B cell (primary cell): ENCODE measurements around the gene SSR2. TPM values are rescaled to one million over a fixed set of nuclear protein-coding genes. Genes with fewer than 3 reads are reported as not detected.
A peak's percentile ranks its signal among the peaks of the same experiment; 100 is the strongest.

ENCODE experiments used
- ATAC-seq: fragments of 200-7000 bp; cut with Tn5 transposase; one replicate; pipeline ENCODE4 v1.10.0; 2021; ENCODE audit warnings: low read depth, mild to moderate bottlenecking, moderate number of reproducible peaks, moderate library complexity
- CTCF ChIA-PET: fragments of 350-600 bp; sonication (Branson Sonifier 250); formaldehyde crosslinking; loops from one replicate; lab custom pipeline; 2021; ENCODE audit warnings: antibody characterized with exemption, inconsistent platforms; lab: Charles Lee
- POLR2A ChIA-PET: fragments of 350-600 bp; sonication (Branson Sonifier 250); formaldehyde crosslinking; loops from one replicate; lab custom pipeline; 2021; ENCODE audit warnings: antibody characterized with exemption; lab: Charles Lee
- DNase-seq: peaks from one replicate; pipeline ENCODE4 v3.0.0; 2013
- H2AFZ ChIP-seq: 2 replicates; pipeline ENCODE4 v1.6.1; 2012; ENCODE audit warnings: mild to moderate bottlenecking, low read depth, low read length; ENCODE audit not compliant: insufficient read depth, poor library complexity, severe bottlenecking
- H3K27ac ChIP-seq, 2 donors: 1 replicate in 1 of 2; 2 replicates in 1 of 2; pipeline ENCODE4 v1.5.1; 2012 to 2013; ENCODE audit warnings: low read length in 2 of 2, mild to moderate bottlenecking in 2 of 2, moderate library complexity in 1 of 2
- H3K27me3 ChIP-seq, 4 experiments: fragments of 200-600 bp in 1 of 4; sonication (generic) in 1 of 4; replicated peaks in 1 of 4; 1 replicate in 2 of 4; 2 replicates in 2 of 4; pipeline versions ENCODE4 v1.6.1 to v1.7.0; 2013 to 2016; ENCODE audit warnings: low read length in 3 of 4, mild to moderate bottlenecking in 2 of 4, mixed read lengths in 1 of 4, moderate library complexity in 1 of 4; ENCODE audit not compliant: insufficient read depth in 4 of 4, control insufficient read depth in 3 of 4; ENCODE audit errors: control extremely low read depth in 1 of 4
- H3K36me3 ChIP-seq, 2 experiments: replicated peaks in 1 of 2; 1 replicate in 1 of 2; 2 replicates in 1 of 2; pipeline versions ENCODE4 v1.6.1 to v1.7.1; 2013; ENCODE audit warnings: low read length in 1 of 2; ENCODE audit not compliant: insufficient read depth in 2 of 2, control insufficient read depth in 1 of 2; ENCODE audit errors: control extremely low read depth in 1 of 2, extremely low read depth in 1 of 2
- H3K4me1 ChIP-seq, 2 donors: fragments of 200-600 bp in 1 of 2; sonication (generic) in 1 of 2; 1 replicate in 1 of 2; 2 replicates in 1 of 2; pipeline versions ENCODE4 v1.5.1 to v1.6.1; 2013 to 2017; ENCODE audit warnings: low read length in 2 of 2; ENCODE audit not compliant: control insufficient read depth in 2 of 2, insufficient read depth in 2 of 2
- H3K4me2 ChIP-seq: replicated peaks from 2 replicates; pipeline ENCODE3; 2012; ENCODE audit warnings: mild to moderate bottlenecking, low read depth, low read length; ENCODE audit not compliant: poor library complexity, severe bottlenecking
- H3K4me3 ChIP-seq, 5 experiments: fragments of 200-600 bp in 1 of 5; sonication (generic) in 1 of 5; 1 replicate in 3 of 5; 2 replicates in 2 of 5; pipeline versions ENCODE4 v1.5.1 to v1.7.0; 2011 to 2016; ENCODE audit warnings: low read length in 4 of 5, mild to moderate bottlenecking in 4 of 5, low read depth in 2 of 5, control low read depth in 1 of 5, moderate library complexity in 1 of 5; ENCODE audit not compliant: insufficient read depth in 1 of 5; ENCODE audit errors: control extremely low read depth in 1 of 5, extremely low read depth in 1 of 5
- H3K79me2 ChIP-seq: fragments of 200-600 bp; sonication (generic); one replicate; pipeline ENCODE4 v1.6.0; 2016; ENCODE audit warnings: low read length; ENCODE audit not compliant: control insufficient read depth, insufficient read depth
- H3K9ac ChIP-seq: fragments of 200-600 bp; sonication (generic); 2 replicates; pipeline ENCODE4 v1.6.1; 2017; ENCODE audit warnings: mild to moderate bottlenecking, low read length, moderate library complexity
- H3K9me3 ChIP-seq, 3 donors: one replicate each; pipeline versions ENCODE4 v1.6.1 to v1.7.1; 2013; ENCODE audit warnings: low read length in 2 of 3; ENCODE audit not compliant: control insufficient read depth in 2 of 3, insufficient read depth in 1 of 3; ENCODE audit errors: control extremely low read depth in 1 of 3
- H4K20me1 ChIP-seq: 2 replicates; pipeline ENCODE4 v1.6.0; 2012; ENCODE audit warnings: mild to moderate bottlenecking, low read length; ENCODE audit not compliant: insufficient read depth, control insufficient read depth, poor library complexity, severe bottlenecking
- H3K27ac Mint-ChIP-seq: one replicate; pipeline ENCODE4 v1.8.0; 2021; ENCODE audit warnings: mixed read lengths
- H3K27me3 Mint-ChIP-seq: one replicate; pipeline ENCODE4 v1.8.0; 2021; ENCODE audit warnings: mixed read lengths
- H3K4me1 Mint-ChIP-seq: one replicate; pipeline ENCODE4 v1.8.0; 2021; ENCODE audit warnings: mixed read lengths
- H3K4me3 Mint-ChIP-seq: one replicate; pipeline ENCODE4 v1.8.0; 2021; ENCODE audit warnings: mixed read lengths
- H3K9me3 Mint-ChIP-seq: one replicate; pipeline ENCODE4 v1.8.0; 2022; ENCODE audit warnings: mixed read lengths; ENCODE audit not compliant: insufficient read depth
- EZH2 ChIP-seq: IDR thresholded peaks from 2 replicates; pipeline ENCODE4 v1.6.1; 2012; ENCODE audit warnings: borderline replicate concordance, low read depth, mild to moderate bottlenecking, moderate library complexity, low read length; ENCODE audit not compliant: insufficient read depth, poor library complexity, severe bottlenecking
- WGBS: methylation state at CpG from one replicate; pipeline ENCODE4 v1.1.5; 2013; ENCODE audit warnings: missing lambda C conversion rate; ENCODE audit not compliant: insufficient coverage; 5-methylcytosine and 5-hydroxymethylcytosine counted together
- intact Hi-C: fragments of 100-400 bp; cut with micrococcal nuclease; formaldehyde crosslinking; loops from one replicate; pipeline ENCODE4 v1.10.0; 2022
- polyA plus RNA-seq: library from polyadenylated mRNA; depleted of rRNA; stranded (reverse); fragments of >200 nt; gene quantifications from 2 replicates; pipeline ENCODE4 v1.2.3, GENCODE V29; 2012
- total RNA-seq, 2 donors: library from RNA; stranded (reverse); fragments of 120-200 nt in 1 of 2; gene quantifications; 1 replicate in 1 of 2; 2 replicates in 1 of 2; pipeline versions ENCODE4 v1.2.3 to v1.2.4, GENCODE V29; 2013 to 2022
- TF ChIP-seq, protein P1 (sequence below): fragments of 200-600 bp; IDR thresholded peaks from one replicate; pipeline ENCODE4 v1.8.0; 2022; ENCODE audit warnings: antibody characterized with exemption, mild to moderate bottlenecking

The SSR2 gene
- total and polyA plus RNA-seq, 2 donors (not counting 1 experiment from before 2014, with no cell fraction given): 160 to 359 TPM

- 85% methylated on average over 8 of the region's 8 CpGs for WGBS
- Mint-ChIP-seq H3K27ac (peak overlapping the region; percentile 84), H3K9me3 (no peaks in the 10 kb centered on the region), H3K4me1 (peaks cover 22% of the 10 kb centered on the region), H3K27me3 (peaks cover 1% of the 10 kb centered on the region), H3K4me3 (peak overlapping the region; percentile 99)
- POLR2A ChIA-PET: interaction anchor here (0.6 kb wide), 1 partner anchor 328 kb away, joined by 5 read pairs; no protein-coding TSS in a partner anchor
- Histone ChIP-seq H4K20me1 (peaks cover 6% of the 10 kb centered on the region), H2AFZ (peak overlapping the region; percentile 87), H3K79me2 (peaks cover 42% of the 10 kb centered on the region), H3K36me3 (peaks cover 2 to 26% of the 10 kb centered on the region in 2 experiments), H3K4me2 (peak overlapping the region; percentile 83), H3K9me3 (no peaks in the 10 kb centered on the region), H3K27me3 (peaks cover 0 to 1% (median 0%) of the 10 kb centered on the region in 4 experiments), H3K27ac (no peak overlapping the region), H3K4me3 (peak overlapping the region; percentile 22 to 87 (median 81)), H3K9ac (peak overlapping the region; percentile 75), H3K4me1 (peaks cover 9 to 17% of the 10 kb centered on the region in 2 donors)
- no peak for ATAC-seq
- TF ChIP-seq, protein P1, sequence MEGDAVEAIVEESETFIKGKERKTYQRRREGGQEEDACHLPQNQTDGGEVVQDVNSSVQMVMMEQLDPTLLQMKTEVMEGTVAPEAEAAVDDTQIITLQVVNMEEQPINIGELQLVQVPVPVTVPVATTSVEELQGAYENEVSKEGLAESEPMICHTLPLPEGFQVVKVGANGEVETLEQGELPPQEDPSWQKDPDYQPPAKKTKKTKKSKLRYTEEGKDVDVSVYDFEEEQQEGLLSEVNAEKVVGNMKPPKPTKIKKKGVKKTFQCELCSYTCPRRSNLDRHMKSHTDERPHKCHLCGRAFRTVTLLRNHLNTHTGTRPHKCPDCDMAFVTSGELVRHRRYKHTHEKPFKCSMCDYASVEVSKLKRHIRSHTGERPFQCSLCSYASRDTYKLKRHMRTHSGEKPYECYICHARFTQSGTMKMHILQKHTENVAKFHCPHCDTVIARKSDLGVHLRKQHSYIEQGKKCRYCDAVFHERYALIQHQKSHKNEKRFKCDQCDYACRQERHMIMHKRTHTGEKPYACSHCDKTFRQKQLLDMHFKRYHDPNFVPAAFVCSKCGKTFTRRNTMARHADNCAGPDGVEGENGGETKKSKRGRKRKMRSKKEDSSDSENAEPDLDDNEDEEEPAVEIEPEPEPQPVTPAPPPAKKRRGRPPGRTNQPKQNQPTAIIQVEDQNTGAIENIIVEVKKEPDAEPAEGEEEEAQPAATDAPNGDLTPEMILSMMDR: no peak
- no peak for TF ChIP-seq EZH2
- intact Hi-C loops: loop anchor here (2.0 kb wide), 1 partner anchor 163 kb away; the partner anchor contains the start of gene GON4L
- CTCF ChIA-PET: interaction anchor here (0.8 to 1.9 kb wide), 2 partner anchors 32 to 81 kb away, joined by 3 to 7 read pairs; no protein-coding TSS in a partner anchor
- no peak for DNase-seq
These were observed 832 bp downstream of the SSR2 start for GRCh38 chr1:156019946-156020292.

- Histone ChIP-seq H2AFZ (no peak overlapping the region), H3K4me2 (no peak overlapping the region), H3K9ac (no peak overlapping the region), H3K4me1 (peaks cover 8 to 26% of the 10 kb centered on the region in 2 donors), H3K27ac (no peak overlapping the region), H3K79me2 (peaks cover 30% of the 10 kb centered on the region), H3K4me3 (no peak overlapping the region), H3K27me3 (no peaks in the 10 kb centered on the region), H3K9me3 (no peaks in the 10 kb centered on the region), H4K20me1 (peaks cover 11% of the 10 kb centered on the region), H3K36me3 (peaks cover 20 to 73% of the 10 kb centered on the region in 2 experiments)
- intact Hi-C loops: no loop called here
- ChIA-PET POLR2A (no interaction called here), CTCF (interaction anchor here (1.0 kb wide), 1 partner anchor 77 kb away, joined by 4 read pairs; no protein-coding TSS in a partner anchor)
- Mint-ChIP-seq H3K4me3 (no peak overlapping the region), H3K9me3 (no peaks in the 10 kb centered on the region), H3K27me3 (no peaks in the 10 kb centered on the region), H3K4me1 (peaks cover 30% of the 10 kb centered on the region), H3K27ac (no peak overlapping the region)
- 96% methylated on average over 6 of the region's 7 CpGs for WGBS
- no peak for TF ChIP-seq EZH2
- TF ChIP-seq, protein P1: no peak
- ATAC-seq (no peak), DNase-seq (no peak)
These were observed 5.9 kb downstream of the SSR2 start for GRCh38 chr1:156014829-156015228.
